Measurements from ENCODE around the gene FN3K.
A peak's percentile ranks its signal among the peaks of the same experiment; 100 is the strongest.

FN3K gene

GRCh38 chr17:82703935-82704865 lies 31.2 kb upstream of the FN3K start:
- no peak for DNase-seq

- no peak for DNase-seq
Observed at GRCh38 chr17:82704886-82705285, 30.5 kb upstream of the FN3K start.

- no peak for DNase-seq
Observed at GRCh38 chr17:82705756-82706155, 29.7 kb upstream of the FN3K start.

DNA sequence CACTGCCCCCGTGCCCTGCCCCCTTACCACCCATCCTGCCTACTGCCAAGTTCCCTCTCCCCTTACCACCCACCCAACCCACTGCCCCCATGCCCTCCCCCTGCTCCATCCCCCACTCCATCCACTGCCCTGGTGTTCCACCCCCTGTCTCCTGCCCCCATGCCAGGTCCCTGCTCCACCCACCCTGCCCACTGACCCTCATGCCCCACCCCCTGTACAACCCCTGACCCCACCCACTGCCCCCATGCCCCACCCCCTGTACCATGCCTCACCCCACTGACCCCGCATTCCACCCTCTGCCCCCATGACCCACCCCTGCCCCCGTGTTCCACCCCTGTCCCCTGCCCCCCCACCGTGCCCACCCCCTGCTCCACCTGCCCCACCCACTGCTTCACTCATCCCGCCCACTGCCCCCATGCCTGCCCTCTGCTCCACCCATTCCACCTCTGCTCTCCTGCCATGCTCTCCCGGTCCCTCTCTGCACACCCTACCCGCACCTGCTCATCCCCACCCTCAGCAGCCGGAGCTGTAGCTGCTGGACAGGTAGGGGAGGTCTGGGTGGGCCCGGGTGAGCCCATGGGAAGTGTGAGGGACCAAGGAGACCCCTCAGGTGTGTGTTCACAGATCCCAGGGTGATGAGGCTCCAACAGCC lies 26.3 kb upstream of the FN3K start:
- DNase-seq: no peak

DNA sequence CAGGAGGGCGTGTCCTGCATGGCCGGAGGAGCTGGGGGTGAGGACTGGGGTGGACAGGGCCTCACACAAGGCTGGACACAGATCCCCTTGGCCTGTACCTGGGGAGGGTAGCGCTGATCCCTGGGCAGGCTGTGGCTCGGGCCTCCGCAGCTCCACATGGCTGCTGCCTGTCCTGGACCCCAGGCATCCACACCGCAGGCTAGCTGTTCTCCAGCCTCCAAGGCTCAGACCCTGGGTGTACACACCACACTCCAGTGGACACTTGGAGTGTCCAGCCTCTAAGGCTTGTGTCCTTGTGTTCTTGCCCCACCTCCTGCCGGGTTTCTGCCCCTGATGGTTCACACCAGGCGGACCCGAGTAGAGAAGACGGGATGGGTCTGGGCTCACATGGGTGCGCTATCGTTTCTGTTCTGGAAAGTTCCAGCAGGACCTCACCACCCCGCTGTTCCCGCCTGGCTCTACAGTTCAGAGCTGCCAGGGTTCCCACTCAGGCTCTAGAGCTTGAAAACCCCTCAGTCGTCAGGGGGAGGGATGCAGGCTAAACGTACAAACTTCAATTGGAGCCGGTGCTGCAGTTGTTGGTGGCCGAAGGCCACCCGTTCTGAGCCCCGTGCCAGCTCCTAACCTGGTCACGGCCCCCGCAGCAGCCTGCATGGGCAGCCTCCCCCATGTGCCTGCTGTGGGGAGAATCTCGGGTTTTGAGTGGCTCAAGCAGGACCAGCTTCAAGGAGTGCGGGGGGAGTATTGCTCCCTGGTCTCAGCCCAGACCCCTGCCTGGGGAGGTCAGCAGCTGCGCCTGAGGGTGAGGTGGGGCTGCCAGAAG lies 25.5 kb upstream of the FN3K start:
- no peak for DNase-seq

DNA sequence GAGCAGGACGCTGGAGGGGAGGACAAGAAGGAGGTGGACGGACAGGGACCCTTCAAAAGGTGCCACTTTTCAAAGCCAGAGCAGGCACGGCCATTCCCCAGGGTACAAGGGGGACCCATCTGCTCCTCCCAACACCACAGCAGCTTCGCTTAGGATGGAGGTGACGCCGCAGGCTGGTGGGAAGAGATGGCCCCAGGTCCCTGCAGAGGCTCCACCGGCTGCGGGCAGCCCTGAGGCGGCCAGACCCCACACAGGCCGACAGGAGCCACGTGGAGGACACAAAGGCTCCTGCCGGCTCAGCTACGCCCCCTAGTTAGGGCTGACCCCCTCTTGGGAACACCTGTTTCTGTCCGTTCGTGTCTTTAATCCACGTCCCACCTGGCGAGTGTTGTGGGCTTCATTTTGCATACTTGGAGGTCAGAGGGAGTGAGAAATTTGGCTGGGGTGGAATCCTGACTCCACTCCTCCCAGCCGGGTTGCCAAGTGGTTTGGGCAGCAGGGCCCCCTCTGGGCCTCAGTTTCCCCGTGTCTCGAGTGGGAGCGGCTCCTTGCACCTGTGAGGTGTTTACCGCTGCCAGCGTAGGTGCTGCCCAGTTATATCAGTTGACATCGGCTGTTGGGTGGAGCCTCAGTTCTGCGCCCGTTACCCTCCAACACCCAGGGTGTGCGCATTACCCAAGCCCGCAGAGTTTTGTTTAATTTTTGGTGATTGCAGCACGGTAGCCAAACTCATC lies 24.7 kb upstream of the FN3K start:
- no peak for DNase-seq

DNA sequence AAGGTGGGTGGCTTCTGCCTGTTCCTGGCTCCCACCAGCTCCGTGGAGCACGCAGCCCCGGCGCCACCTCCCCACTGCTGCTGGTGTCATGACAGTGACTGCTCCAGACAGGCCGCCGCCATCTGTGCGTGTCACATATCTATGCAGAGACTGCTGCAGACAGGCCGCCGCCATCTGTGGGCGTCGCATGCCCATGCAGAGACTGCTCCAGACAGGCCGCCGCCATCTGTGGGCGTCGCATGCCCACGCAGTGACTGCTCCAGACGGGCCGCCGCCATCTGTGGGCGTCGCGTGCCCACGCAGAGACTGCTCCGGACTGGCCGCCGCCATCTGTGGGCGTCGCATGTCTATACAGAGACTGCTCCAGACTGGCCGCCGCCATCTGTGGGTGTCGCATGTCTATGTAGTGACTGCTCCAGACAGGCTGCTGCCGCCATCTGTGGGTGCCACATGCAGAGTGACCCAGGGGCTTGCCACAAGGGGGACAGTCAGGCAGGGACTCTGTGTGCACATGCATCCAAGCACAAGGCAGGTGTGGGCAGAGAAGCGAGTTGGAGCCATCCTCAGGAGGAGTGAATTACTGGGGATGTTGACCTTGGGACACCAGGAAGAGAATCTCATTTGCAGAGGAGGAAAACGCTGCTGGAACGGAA lies 22.2 kb upstream of the FN3K start:
- no peak for DNase-seq

DNA sequence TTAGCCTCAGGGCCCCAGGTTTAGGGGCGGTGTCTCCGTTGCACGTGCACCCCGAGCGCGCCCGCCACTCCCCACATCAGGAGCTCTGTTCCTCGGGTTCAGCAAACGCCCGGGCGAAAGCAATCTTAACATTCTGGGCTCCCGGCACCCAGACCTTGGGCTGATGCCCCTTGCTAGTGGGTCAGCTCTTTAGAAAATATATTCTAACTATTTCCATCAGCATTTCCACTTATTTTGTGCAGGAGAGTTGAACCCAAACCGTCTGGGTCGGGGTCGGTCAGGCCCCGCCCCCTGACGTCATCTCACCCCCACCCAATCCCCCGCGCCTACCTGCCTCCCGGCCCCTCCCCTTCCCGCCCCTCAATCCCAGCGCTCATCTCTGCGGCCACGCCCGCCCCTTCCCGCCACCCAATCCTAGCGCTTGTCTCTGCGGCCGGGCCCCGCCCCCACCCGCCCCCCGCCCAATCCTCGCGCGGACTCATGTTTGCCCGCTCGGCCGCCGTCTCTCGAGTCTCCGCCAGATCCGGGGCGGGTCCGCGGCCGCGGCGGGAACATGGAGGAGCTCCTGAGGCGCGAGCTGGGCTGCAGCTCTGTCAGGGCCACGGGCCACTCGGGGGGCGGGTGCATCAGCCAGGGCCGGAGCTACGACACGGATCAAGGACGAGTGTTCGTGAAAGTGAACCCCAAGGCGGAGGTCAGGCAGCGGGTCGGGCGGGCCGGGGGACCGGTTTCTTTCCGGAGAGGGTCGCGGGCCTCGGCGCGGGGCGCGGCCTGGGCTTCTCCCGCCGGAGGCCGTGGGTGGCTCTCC lies 19.0 kb upstream of the FN3K start, which contains the start of gene FN3KRP:
FN3KRP (plus strand) TSS at position 504 of the 808 bp plus-strand sequence; CDS start at position 554, 50 bp downstream.
- peak; percentile 93 for DNase-seq

DNA sequence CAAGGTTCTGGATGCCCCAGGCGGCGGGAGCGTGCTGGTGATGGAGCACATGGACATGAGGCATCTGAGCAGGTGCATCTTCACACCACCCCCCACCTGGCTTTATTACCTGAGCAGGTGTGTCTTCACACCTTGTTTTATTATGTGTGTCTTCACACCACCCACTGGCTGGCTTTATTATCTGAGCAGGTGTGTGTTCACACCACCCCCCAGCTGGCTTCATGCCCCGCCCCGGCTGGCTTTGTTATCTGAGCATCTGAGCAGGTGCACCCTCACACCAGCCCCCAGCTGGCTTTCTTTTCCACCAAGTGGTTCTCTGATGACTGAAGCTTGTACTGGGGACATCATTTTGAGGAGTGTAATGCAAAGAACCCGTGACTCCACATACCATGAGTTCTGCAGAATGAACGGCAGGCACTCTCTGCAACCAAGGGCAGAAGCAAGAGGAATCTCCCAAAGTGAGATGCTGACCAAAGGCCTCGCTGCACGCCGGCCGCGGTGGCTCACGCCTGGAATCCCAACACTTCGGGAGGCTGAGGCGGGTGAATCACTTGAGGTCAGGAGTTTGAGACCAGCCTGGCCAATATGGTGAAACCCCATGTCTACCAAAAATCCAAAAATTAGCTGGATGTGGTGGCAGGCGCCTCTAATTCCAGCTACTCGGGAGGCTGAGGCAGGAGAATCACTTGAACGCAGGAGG lies 16.3 kb upstream of the FN3K start:
- DNase-seq: no peak

DNA sequence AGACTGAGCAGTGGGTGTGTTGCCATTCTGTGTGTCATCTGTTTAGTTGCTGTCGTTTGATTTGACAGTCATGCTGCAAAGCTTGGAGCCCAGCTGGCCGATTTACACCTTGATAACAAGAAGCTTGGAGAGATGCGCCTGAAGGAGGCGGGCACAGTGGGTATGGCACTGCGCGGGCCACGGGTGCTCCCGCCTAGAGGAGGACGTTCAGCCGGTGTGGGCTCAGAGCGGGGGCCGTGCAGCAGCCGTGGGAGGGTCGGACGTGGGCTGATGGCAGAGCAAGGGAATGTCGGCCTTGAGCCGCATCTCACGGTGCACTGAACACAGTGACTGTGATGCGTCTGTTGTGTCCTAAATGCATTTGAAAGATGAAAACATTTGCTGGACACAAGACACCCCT lies 15.2 kb upstream of the FN3K start:
- no peak for DNase-seq

- DNase-seq: no peak
Observed at GRCh38 chr17:82722341-82723013, 12.9 kb upstream of the FN3K start.

DNA sequence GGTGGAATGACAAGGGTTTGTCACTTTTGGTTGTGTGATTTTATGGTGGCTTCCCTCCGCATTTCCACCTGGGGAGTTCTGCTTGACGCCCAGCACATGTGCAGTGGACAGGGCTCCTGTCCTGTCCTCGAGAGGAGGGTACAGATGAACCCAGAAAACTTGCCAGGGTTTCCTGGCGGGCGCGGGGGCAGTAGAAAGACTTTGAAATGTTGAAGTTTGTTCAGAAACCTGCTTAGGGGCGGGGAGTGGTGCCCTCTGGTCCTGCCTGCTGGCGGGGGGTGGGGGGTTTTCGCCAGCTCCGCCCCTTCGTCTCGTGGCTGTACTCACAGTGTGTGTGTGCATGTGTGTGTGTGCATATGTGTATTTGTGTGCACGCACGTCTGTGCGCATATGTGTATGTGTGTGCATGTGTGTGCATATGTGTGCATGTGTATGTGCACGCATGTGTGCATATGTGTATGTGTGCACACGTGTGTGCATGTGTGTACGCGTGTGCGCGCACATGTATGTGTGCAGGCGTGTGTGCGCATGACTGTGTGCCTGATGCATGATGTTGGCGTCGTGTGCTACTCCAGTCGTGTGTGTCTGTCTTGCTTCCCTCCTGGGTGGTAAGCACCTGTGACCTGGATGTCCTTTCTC lies 12.1 kb upstream of the FN3K start:
- DNase-seq: no peak

DNA sequence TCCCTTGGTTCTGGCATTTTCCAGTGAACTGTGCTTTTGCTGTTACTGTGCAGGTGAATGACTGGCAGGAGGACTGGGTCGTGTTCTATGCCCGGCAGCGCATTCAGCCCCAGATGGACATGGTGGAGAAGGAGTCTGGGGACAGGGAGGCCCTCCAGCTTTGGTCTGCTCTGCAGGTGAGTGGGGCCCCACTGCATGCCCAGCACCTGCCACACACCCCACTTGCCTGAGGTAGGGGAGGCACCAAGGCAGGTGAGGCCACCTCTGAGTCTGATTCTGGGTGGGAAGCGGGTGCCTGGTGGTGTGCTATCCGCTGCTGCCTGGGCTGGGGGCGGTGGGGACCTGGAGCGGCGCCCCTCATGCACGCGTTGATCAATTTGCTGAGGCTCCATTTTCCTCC lies 9.0 kb upstream of the FN3K start:
- DNase-seq: no peak

DNA sequence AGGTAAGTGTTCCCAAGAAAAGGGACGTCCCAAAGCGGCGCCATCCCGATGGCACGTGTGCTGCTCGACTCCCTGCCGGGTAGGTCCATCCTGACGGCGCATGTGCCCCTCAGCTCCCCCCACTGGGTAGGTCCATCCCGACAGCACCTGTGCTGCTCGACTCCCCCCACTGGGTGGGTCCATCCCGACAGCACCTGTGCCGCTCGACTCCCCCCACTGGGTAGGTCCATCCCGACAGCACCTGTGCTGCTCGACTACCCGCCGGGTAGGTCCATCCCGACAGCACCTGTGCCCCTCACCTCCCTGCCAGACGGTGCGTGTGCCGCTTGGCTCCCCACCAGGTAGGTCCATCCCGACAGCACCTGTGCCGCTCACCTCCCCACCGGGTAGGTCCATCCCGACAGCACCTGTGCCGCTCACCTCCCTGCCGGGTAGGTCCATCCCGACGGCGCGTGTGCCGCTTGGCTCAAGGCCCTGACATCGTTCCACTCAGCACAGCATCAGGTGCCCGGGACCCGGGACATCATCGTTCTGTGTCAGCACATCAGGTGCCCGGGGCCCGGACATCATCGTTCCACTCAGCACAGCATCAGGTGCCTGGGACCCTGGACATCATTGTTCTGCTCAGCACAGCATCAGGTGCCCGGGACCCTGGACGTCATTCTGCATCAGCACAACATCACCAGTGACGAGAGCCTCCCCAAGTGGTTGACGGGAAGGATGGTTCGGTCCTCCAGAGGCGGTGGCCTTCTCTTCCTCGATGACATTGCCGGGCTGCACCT lies 5.7 kb upstream of the FN3K start:
- no peak for DNase-seq

GRCh38 chr17:82732118-82732743 lies 3.2 kb upstream of the FN3K start:
- DNase-seq: no peak

DNA sequence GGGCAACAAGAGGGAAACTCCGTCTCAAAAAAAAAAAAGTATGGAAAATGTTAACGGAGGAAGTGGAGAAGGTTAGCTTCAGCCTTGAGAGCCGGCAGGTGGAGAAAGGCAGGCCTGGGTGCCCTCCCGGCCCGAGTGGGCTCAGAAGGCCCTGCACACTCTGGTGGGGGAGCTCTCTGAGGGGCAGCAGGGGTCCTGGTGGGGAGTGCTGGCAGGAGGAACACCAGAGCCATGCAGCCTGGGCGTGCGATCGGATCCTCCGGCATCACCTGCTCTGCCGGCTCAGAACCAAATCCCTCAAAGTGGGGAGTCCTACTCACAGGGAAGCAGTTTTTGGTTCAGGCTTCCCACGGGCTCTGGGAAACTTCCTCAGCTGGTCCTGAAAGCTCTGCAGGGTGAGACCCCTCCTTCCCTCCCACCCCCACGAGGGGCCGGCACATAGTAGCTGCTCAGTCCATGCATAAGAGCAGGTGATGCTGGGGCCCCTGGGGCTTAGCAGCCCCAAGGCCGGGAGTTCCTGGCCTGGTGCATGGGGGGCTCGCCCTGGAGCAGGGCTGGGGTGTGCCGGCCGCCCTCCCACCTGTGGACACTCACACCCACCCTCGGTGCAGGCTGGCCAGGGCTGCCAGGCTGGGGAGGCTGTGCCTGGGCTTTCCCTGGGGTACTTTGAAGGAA lies 1.2 kb downstream of the FN3K start:
- DNase-seq: no peak

Data from activated CD8-positive, alpha-beta memory T cell treated with anti-CD3 and anti-CD28 coated beads, Interleukin-2, amount 50 U/mL, for 48 hours (primary cell).